Vagina (tissue), 2 donors: ENCODE results near the gene ME2. TPM values are rescaled to one million over a fixed set of nuclear protein-coding genes. Genes with fewer than 3 reads are reported as not detected.

Experiments used
- DNase-seq, 2 donors: peaks; one replicate each; pipeline ENCODE4 v3.0.0-alpha.2; 2017; ENCODE audit errors: extremely low spot score in 2 of 2
- H3K27ac ChIP-seq: fragments of 200-600 bp; sonication (generic); one replicate; pipeline ENCODE4 v1.5.1; 2019
- H3K27me3 ChIP-seq: fragments of 200-600 bp; sonication (generic); one replicate; pipeline ENCODE4 v1.5.1; 2019
- H3K36me3 ChIP-seq, 2 donors: fragments of 200-600 bp; sonication (generic); one replicate each; pipeline ENCODE4 v1.5.1; 2017 to 2019
- H3K4me1 ChIP-seq: fragments of 200-600 bp; sonication (generic); one replicate; pipeline ENCODE4 v1.5.1; 2019
- H3K4me3 ChIP-seq, 2 donors: fragments of 200-600 bp; sonication (generic); 1 replicate in 1 of 2; 2 replicates in 1 of 2; pipeline ENCODE4 v1.5.1; 2016 to 2019
- H3K9me3 ChIP-seq: fragments of 200-600 bp; sonication (generic); one replicate; pipeline ENCODE4 v1.5.1; 2019
- POLR2A ChIP-seq, 2 donors: fragments of 450-650 bp; IDR thresholded peaks; one replicate each; pipeline ENCODE4 v1.6.1; 2017; ENCODE audit warnings: antibody characterized with exemption in 2 of 2, mild to moderate bottlenecking in 2 of 2, moderate library complexity in 2 of 2
- POLR2AphosphoS5 ChIP-seq, 2 donors: sonication (generic); formaldehyde crosslinking; IDR thresholded peaks; one replicate each; pipeline ENCODE4 v1.9.0; 2017; ENCODE audit warnings: antibody characterized with exemption in 2 of 2, mild to moderate bottlenecking in 2 of 2, low read depth in 1 of 2; ENCODE audit not compliant: insufficient read depth in 1 of 2
- intact Hi-C: fragments of 100-400 bp; cut with DNase I; formaldehyde crosslinking; loops from one replicate; pipeline ENCODE4 v1.15.1; 2023
- total RNA-seq: library from RNA; depleted of rRNA; stranded (reverse); fragments of >200 nt; gene quantifications from one replicate; pipeline ENCODE4 v1.2.3, GENCODE V29; 2016
- TF ChIP-seq, protein P1 (sequence below), 3 experiments: fragments of 450-650 bp in 2 of 3; fragments of 200-600 bp in 1 of 3; sonication (generic) in 1 of 3; IDR thresholded peaks; one replicate each; pipeline ENCODE4 v1.5.1; 2017 to 2019; ENCODE audit warnings: antibody characterized with exemption in 3 of 3, mild to moderate bottlenecking in 2 of 3, moderate library complexity in 2 of 3

ME2 gene
- total RNA-seq, 1 donor from 2014 or later = 32.2 TPM

DNA sequence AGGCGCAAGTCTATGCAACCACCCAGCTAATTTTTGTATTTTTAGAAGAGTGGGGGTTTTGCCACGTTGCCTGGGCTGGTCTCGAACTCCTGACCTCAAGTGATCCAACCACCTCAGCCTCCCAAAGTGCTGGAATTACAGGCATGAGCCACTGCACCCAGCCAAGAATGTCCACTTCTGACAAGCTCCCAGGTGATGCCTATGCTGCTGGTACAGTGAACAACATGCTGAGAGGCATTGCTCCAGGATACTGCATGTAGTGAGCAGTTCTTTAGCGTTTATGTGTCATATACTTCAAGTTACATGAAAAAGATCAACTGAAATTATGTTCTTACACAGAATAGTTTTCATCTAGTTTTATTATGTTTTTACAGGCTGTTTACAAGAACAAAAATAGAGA is 71.7 kb downstream of the ME2 start:
- intact Hi-C loops = no loop called here
- Histone ChIP-seq H3K4me3 (no peak overlapping the region), H3K36me3 (no peaks in the 10 kb centered on the region), H3K4me1 (no peaks in the 10 kb centered on the region), H3K27ac (no peak overlapping the region), H3K9me3 (no peaks in the 10 kb centered on the region), H3K27me3 (no peaks in the 10 kb centered on the region)
- DNase-seq = no peak
- TF ChIP-seq POLR2A (IDR thresholded peaks at IDR 0.05) (no peak), POLR2AphosphoS5 (IDR thresholded peaks at IDR 0.05; ENCODE audit: insufficient read depth in 1 of 2, low read depth in 1 of 2) (no peak)
- TF ChIP-seq, protein P1, sequence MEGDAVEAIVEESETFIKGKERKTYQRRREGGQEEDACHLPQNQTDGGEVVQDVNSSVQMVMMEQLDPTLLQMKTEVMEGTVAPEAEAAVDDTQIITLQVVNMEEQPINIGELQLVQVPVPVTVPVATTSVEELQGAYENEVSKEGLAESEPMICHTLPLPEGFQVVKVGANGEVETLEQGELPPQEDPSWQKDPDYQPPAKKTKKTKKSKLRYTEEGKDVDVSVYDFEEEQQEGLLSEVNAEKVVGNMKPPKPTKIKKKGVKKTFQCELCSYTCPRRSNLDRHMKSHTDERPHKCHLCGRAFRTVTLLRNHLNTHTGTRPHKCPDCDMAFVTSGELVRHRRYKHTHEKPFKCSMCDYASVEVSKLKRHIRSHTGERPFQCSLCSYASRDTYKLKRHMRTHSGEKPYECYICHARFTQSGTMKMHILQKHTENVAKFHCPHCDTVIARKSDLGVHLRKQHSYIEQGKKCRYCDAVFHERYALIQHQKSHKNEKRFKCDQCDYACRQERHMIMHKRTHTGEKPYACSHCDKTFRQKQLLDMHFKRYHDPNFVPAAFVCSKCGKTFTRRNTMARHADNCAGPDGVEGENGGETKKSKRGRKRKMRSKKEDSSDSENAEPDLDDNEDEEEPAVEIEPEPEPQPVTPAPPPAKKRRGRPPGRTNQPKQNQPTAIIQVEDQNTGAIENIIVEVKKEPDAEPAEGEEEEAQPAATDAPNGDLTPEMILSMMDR (IDR thresholded peaks at IDR 0.05) = no peak

- no peak overlapping the region for H3K4me3 ChIP-seq
- TF ChIP-seq, protein P1 (IDR thresholded peaks at IDR 0.05) = no peak
- TF ChIP-seq POLR2A (IDR thresholded peaks at IDR 0.05) = no peak
- TF ChIP-seq POLR2AphosphoS5 (IDR thresholded peaks at IDR 0.05; ENCODE audit: insufficient read depth in 1 of 2, low read depth in 1 of 2) = no peak
- intact Hi-C loops = no loop called here
- no peaks in the 10 kb centered on the region for H3K36me3 ChIP-seq
- no peak overlapping the region for H3K27ac ChIP-seq
- DNase-seq = no peak
- no peaks in the 10 kb centered on the region for H3K9me3 ChIP-seq
- H3K4me1 ChIP-seq = no peaks in the 10 kb centered on the region
- no peaks in the 10 kb centered on the region for H3K27me3 ChIP-seq
Measured at GRCh38 chr18:50953822-50954221, 74.9 kb downstream of the ME2 start.

- H3K9me3 ChIP-seq = no peaks in the 10 kb centered on the region
- H3K27me3 ChIP-seq = no peaks in the 10 kb centered on the region
- H3K36me3 ChIP-seq = no peaks in the 10 kb centered on the region
- intact Hi-C loops = no loop called here
- H3K27ac ChIP-seq = no peak overlapping the region
- no peaks in the 10 kb centered on the region for H3K4me1 ChIP-seq
- H3K4me3 ChIP-seq = no peak overlapping the region
- no peak for DNase-seq
- TF ChIP-seq POLR2AphosphoS5 (IDR thresholded peaks at IDR 0.05; ENCODE audit: insufficient read depth in 1 of 2, low read depth in 1 of 2) = no peak
- TF ChIP-seq, protein P1 (IDR thresholded peaks at IDR 0.05) = no peak
- no peak for TF ChIP-seq POLR2A (IDR thresholded peaks at IDR 0.05)
Measured at GRCh38 chr18:50955253-50955652, 76.3 kb downstream of the ME2 start.

DNA sequence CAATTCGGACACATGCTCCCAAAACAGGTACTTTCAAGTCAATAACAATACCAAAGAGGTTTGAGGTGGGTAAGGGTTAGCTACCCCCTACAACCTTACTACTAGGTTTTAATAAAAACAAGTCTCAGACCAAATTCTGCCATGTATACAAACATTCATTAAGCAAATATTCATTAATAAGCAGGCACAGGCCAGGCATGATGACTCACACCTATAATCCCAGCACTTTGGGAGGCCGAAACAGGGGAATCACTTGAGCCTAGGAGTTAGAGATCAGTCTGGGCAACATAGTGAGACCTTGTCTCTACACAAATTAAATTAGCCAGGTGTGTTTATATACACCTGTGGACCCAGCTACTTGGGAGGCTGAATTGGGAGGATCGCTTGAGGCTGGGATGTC is 77.2 kb downstream of the ME2 start:
- no peak overlapping the region for H3K4me3 ChIP-seq
- no peaks in the 10 kb centered on the region for H3K36me3 ChIP-seq
- H3K27me3 ChIP-seq = no peaks in the 10 kb centered on the region
- no peak for TF ChIP-seq POLR2A (IDR thresholded peaks at IDR 0.05)
- TF ChIP-seq POLR2AphosphoS5 (IDR thresholded peaks at IDR 0.05; ENCODE audit: insufficient read depth in 1 of 2, low read depth in 1 of 2) = no peak
- TF ChIP-seq, protein P1 (IDR thresholded peaks at IDR 0.05) = no peak
- peaks cover 3% of the 10 kb centered on the region for H3K9me3 ChIP-seq
- no peak overlapping the region for H3K27ac ChIP-seq
- no peaks in the 10 kb centered on the region for H3K4me1 ChIP-seq
- intact Hi-C loops = no loop called here
- no peak for DNase-seq

- Histone ChIP-seq H3K27me3 (no peaks in the 10 kb centered on the region), H3K4me3 (no peak overlapping the region), H3K4me1 (no peaks in the 10 kb centered on the region), H3K27ac (no peak overlapping the region), H3K36me3 (no peaks in the 10 kb centered on the region), H3K9me3 (peaks cover 11% of the 10 kb centered on the region)
- intact Hi-C loops = no loop called here
- DNase-seq = no peak
- TF ChIP-seq POLR2AphosphoS5 (IDR thresholded peaks at IDR 0.05; ENCODE audit: insufficient read depth in 1 of 2, low read depth in 1 of 2) (no peak), POLR2A (IDR thresholded peaks at IDR 0.05) (no peak)
- TF ChIP-seq, protein P1 (IDR thresholded peaks at IDR 0.05) = no peak
Measured at GRCh38 chr18:50961974-50962373, 83.1 kb downstream of the ME2 start.
